ENCODE results near the gene ATG5.

- TF ChIP-seq CTCF (IDR thresholded peaks at IDR 0.05) = no peak
- TF ChIP-seq POLR2AphosphoS5 (IDR thresholded peaks at IDR 0.05; ENCODE audit: low read depth, low read length) = no peak
- no peak for TF ChIP-seq SIN3A (IDR thresholded peaks at IDR 0.05; ENCODE audit: borderline replicate concordance, insufficient read depth, low read depth, low read length)
- TF ChIP-seq TCF7L2 (IDR thresholded peaks at IDR 0.05; ENCODE audit: low read depth, low read length) = no peak
These were observed 139.4 kb downstream of the ATG5 start for GRCh38 chr6:106186172-106186571.

All from Panc1 (cell line).